ENCODE measurements around the gene CD83. TPM values are rescaled to one million over a fixed set of nuclear protein-coding genes. Genes with fewer than 3 reads are reported as not detected.
"Not testable (repeated sequence)": the region's sequence is repeated elsewhere in the genome, so short reads cannot be mapped to it uniquely, and the experiment has no call there.

The CD83 gene
- 80.2 and 84.8 TPM in 2 replicates for total RNA-seq

GRCh38 chr6:14117158-14118090 is at the start of gene CD83:
TSS of gene CD83 (plus strand) at chr6:14117772. CDS start at chr6:14117812, 40 bp downstream.
- peak within 1 kb of the TSS; percentile 89 for H3K4me3 Mint-ChIP-seq
- H3K27me3 Mint-ChIP-seq, result peaks cover 8% of the 10 kb centered on the region
- intact Hi-C loops (cut with micrococcal nuclease), result loop anchor here (1.0 kb wide), 2 partner anchors 8 to 303 kb away; partner anchors contain the start of gene MCUR1
- H3K4me1 Mint-ChIP-seq, result peaks cover 39% of the 10 kb centered on the region
- DNase-seq, result peak; percentile 95
- H3K27ac Mint-ChIP-seq, result peak within 1 kb of the TSS; percentile 96
- H3K9me3 Mint-ChIP-seq, result peaks cover 4% of the 10 kb centered on the region
- H3K36me3 Mint-ChIP-seq (ENCODE audit: low read depth), result peaks cover 39% of the 10 kb centered on the region

GRCh38 chr6:14068133-14068532 is 49.4 kb upstream of the CD83 start:
- peaks cover 24% of the 10 kb centered on the region for H3K4me1 Mint-ChIP-seq
- H3K36me3 Mint-ChIP-seq (ENCODE audit: low read depth), result no peaks in the 10 kb centered on the region
- intact Hi-C loops (cut with micrococcal nuclease), result loop anchor here (1.0 to 10.0 kb wide), 4 partner anchors 40 to 733 kb away; partner anchors contain the start of gene MCUR1
- DNase-seq, result no peak
- no peaks in the 10 kb centered on the region for H3K9me3 Mint-ChIP-seq
- peak overlapping the region; percentile 47 for H3K4me3 Mint-ChIP-seq
- H3K27me3 Mint-ChIP-seq, result peaks cover 13% of the 10 kb centered on the region
- H3K27ac Mint-ChIP-seq, result peak overlapping the region; percentile 85

GRCh38 chr6:14068623-14069022 is 48.9 kb upstream of the CD83 start:
- intact Hi-C loops (cut with micrococcal nuclease), result loop anchor here (1.0 to 10.0 kb wide), 4 partner anchors 40 to 734 kb away; partner anchors contain the start of gene MCUR1
- Mint-ChIP-seq H3K27ac (peak overlapping the region; percentile 85), H3K4me3 (no peak overlapping the region), H3K9me3 (no peaks in the 10 kb centered on the region), H3K4me1 (peaks cover 26% of the 10 kb centered on the region), H3K27me3 (peaks cover 10% of the 10 kb centered on the region), H3K36me3 (ENCODE audit: low read depth) (no peaks in the 10 kb centered on the region)
- DNase-seq, result no peak

- no peak overlapping the region for H3K4me3 Mint-ChIP-seq
- intact Hi-C loops (cut with micrococcal nuclease), result no loop called here
- no peaks in the 10 kb centered on the region for H3K9me3 Mint-ChIP-seq
- peaks cover 43% of the 10 kb centered on the region for H3K4me1 Mint-ChIP-seq
- DNase-seq, result no peak
- no peaks in the 10 kb centered on the region for H3K36me3 Mint-ChIP-seq (ENCODE audit: low read depth)
- H3K27ac Mint-ChIP-seq, result no peak overlapping the region
- H3K27me3 Mint-ChIP-seq, result peaks cover 2% of the 10 kb centered on the region
These were observed 47.1 kb upstream of the CD83 start for GRCh38 chr6:14070457-14070856.

GRCh38 chr6:14072084-14072483 is 45.5 kb upstream of the CD83 start:
- Mint-ChIP-seq H3K27me3 (peaks cover 2% of the 10 kb centered on the region), H3K4me3 (no peak overlapping the region), H3K4me1 (peaks cover 40% of the 10 kb centered on the region), H3K36me3 (ENCODE audit: low read depth) (no peaks in the 10 kb centered on the region), H3K27ac (peak overlapping the region; percentile 78), H3K9me3 (no peaks in the 10 kb centered on the region)
- intact Hi-C loops (cut with micrococcal nuclease), result no loop called here
- DNase-seq, result peak; percentile 63

GRCh38 chr6:14073561-14074354 is 43.8 kb upstream of the CD83 start:
- intact Hi-C loops (cut with micrococcal nuclease); H3K9me3 Mint-ChIP-seq; H3K27me3 Mint-ChIP-seq; H3K36me3 Mint-ChIP-seq (ENCODE audit: low read depth); DNase-seq: not testable (repeated sequence)
- Mint-ChIP-seq H3K4me1 (peaks cover 41% of the 10 kb centered on the region), H3K27ac (peak overlapping the region; percentile 83), H3K4me3 (peak overlapping the region; percentile 69)

- Mint-ChIP-seq H3K4me3 (peak overlapping the region; percentile 69), H3K36me3 (ENCODE audit: low read depth) (peaks cover 1% of the 10 kb centered on the region), H3K27ac (peak overlapping the region; percentile 83), H3K27me3 (no peaks in the 10 kb centered on the region), H3K4me1 (peaks cover 49% of the 10 kb centered on the region), H3K9me3 (no peaks in the 10 kb centered on the region)
- no peak for DNase-seq
- intact Hi-C loops (cut with micrococcal nuclease), result loop anchor here (1.0 kb wide), 3 partner anchors 15 to 36 kb away; no protein-coding TSS in a partner anchor
These were observed 43.0 kb upstream of the CD83 start for GRCh38 chr6:14074476-14075094.

- H3K27ac Mint-ChIP-seq, result peak overlapping the region; percentile 83
- H3K4me3 Mint-ChIP-seq, result peak overlapping the region; percentile 69
- H3K4me1 Mint-ChIP-seq, result peaks cover 54% of the 10 kb centered on the region
- peak; percentile 82 for DNase-seq
- H3K9me3 Mint-ChIP-seq, result no peaks in the 10 kb centered on the region
- intact Hi-C loops (cut with micrococcal nuclease), result loop anchor here (1.0 kb wide), 3 partner anchors 14 to 35 kb away; no protein-coding TSS in a partner anchor
- H3K36me3 Mint-ChIP-seq (ENCODE audit: low read depth), result peaks cover 1% of the 10 kb centered on the region
- H3K27me3 Mint-ChIP-seq, result no peaks in the 10 kb centered on the region
These were observed 42.5 kb upstream of the CD83 start for GRCh38 chr6:14075095-14075503.

GRCh38 chr6:14077193-14077867 is 40.2 kb upstream of the CD83 start:
- DNase-seq, result no peak
- H3K4me1 Mint-ChIP-seq, result peaks cover 46% of the 10 kb centered on the region
- no peak overlapping the region for H3K4me3 Mint-ChIP-seq
- H3K27me3 Mint-ChIP-seq, result peaks cover 3% of the 10 kb centered on the region
- peaks cover 1% of the 10 kb centered on the region for H3K36me3 Mint-ChIP-seq (ENCODE audit: low read depth)
- no peaks in the 10 kb centered on the region for H3K9me3 Mint-ChIP-seq
- H3K27ac Mint-ChIP-seq, result peak overlapping the region; percentile 37
- intact Hi-C loops (cut with micrococcal nuclease), result no loop called here

- peak; percentile 63 for DNase-seq
- Mint-ChIP-seq H3K27me3 (peaks cover 3% of the 10 kb centered on the region), H3K4me3 (peak overlapping the region; percentile 3), H3K27ac (no peak overlapping the region), H3K36me3 (ENCODE audit: low read depth) (peaks cover 1% of the 10 kb centered on the region), H3K4me1 (peaks cover 38% of the 10 kb centered on the region), H3K9me3 (no peaks in the 10 kb centered on the region)
- intact Hi-C loops (cut with micrococcal nuclease), result loop anchor here (1.0 kb wide), 1 partner anchor 29 kb away; no protein-coding TSS in a partner anchor
These were observed 38.1 kb upstream of the CD83 start for GRCh38 chr6:14079433-14079832.

GRCh38 chr6:14079971-14080370 is 37.6 kb upstream of the CD83 start:
- Mint-ChIP-seq H3K4me3 (no peak overlapping the region), H3K27ac (no peak overlapping the region), H3K4me1 (peaks cover 33% of the 10 kb centered on the region), H3K9me3 (no peaks in the 10 kb centered on the region), H3K27me3 (peaks cover 3% of the 10 kb centered on the region), H3K36me3 (ENCODE audit: low read depth) (peaks cover 1% of the 10 kb centered on the region)
- no peak for DNase-seq
- intact Hi-C loops (cut with micrococcal nuclease), result loop anchor here (1.0 kb wide), 1 partner anchor 28 kb away; no protein-coding TSS in a partner anchor

GRCh38 chr6:14081126-14081525 is 36.4 kb upstream of the CD83 start:
- intact Hi-C loops (cut with micrococcal nuclease), result no loop called here
- peaks cover 1% of the 10 kb centered on the region for H3K36me3 Mint-ChIP-seq (ENCODE audit: low read depth)
- DNase-seq, result no peak
- H3K27me3 Mint-ChIP-seq, result peaks cover 3% of the 10 kb centered on the region
- no peak overlapping the region for H3K27ac Mint-ChIP-seq
- H3K4me3 Mint-ChIP-seq, result no peak overlapping the region
- H3K4me1 Mint-ChIP-seq, result peaks cover 28% of the 10 kb centered on the region
- no peaks in the 10 kb centered on the region for H3K9me3 Mint-ChIP-seq

- no peaks in the 10 kb centered on the region for H3K9me3 Mint-ChIP-seq
- no peak overlapping the region for H3K4me3 Mint-ChIP-seq
- peaks cover 25% of the 10 kb centered on the region for H3K4me1 Mint-ChIP-seq
- H3K27me3 Mint-ChIP-seq, result peaks cover 3% of the 10 kb centered on the region
- H3K36me3 Mint-ChIP-seq (ENCODE audit: low read depth), result no peaks in the 10 kb centered on the region
- intact Hi-C loops (cut with micrococcal nuclease), result no loop called here
- H3K27ac Mint-ChIP-seq, result no peak overlapping the region
- DNase-seq, result no peak
These were observed 34.8 kb upstream of the CD83 start for GRCh38 chr6:14082771-14083170.

All from activated CD4-positive, alpha-beta T cell treated with anti-CD3 and anti-CD28 coated beads, Interleukin-2, amount 10 ng/mL, durations not matched to agents 24 days and 14 days (primary cell).